Measurements from ENCODE around the gene GRIN2C.

The GRIN2C gene

GRCh38 chr17:74821655-74822334 is 37.9 kb downstream of the GRIN2C start:
- DNase-seq (ENCODE audit: low spot score) = no peak

- DNase-seq (ENCODE audit: low spot score) = no peak
Observed at GRCh38 chr17:74819801-74820436, 39.8 kb downstream of the GRIN2C start.

- no peak for DNase-seq (ENCODE audit: low spot score)
Observed at GRCh38 chr17:74818291-74818938, 41.3 kb downstream of the GRIN2C start.

- no peak for DNase-seq (ENCODE audit: low spot score)
Observed at GRCh38 chr17:74816905-74817620, 42.6 kb downstream of the GRIN2C start.

GRCh38 chr17:74815550-74816370 is 43.9 kb downstream of the GRIN2C start:
- no peak for DNase-seq (ENCODE audit: low spot score)

GRCh38 chr17:74815067-74815466 is 44.6 kb downstream of the GRIN2C start:
- DNase-seq (ENCODE audit: low spot score) = no peak

GRCh38 chr17:74814453-74814852 is 45.2 kb downstream of the GRIN2C start:
- no peak for DNase-seq (ENCODE audit: low spot score)

- DNase-seq (ENCODE audit: low spot score) = no peak
Observed at GRCh38 chr17:74812109-74813009, 47.3 kb downstream of the GRIN2C start.

GRCh38 chr17:74810699-74811485 is 48.8 kb downstream of the GRIN2C start:
- DNase-seq (ENCODE audit: low spot score) = no peak

GRCh38 chr17:74808714-74809430 is 50.8 kb downstream of the GRIN2C start:
- no peak for DNase-seq (ENCODE audit: low spot score)

GRCh38 chr17:74807925-74808324 is 51.8 kb downstream of the GRIN2C start:
- DNase-seq (ENCODE audit: low spot score) = no peak

GRCh38 chr17:74807441-74807840 is 52.2 kb downstream of the GRIN2C start:
- DNase-seq (ENCODE audit: low spot score) = no peak

GRCh38 chr17:74806334-74806733 is 53.4 kb downstream of the GRIN2C start:
- DNase-seq (ENCODE audit: low spot score) = no peak

GRCh38 chr17:74805591-74805991 is 54.1 kb downstream of the GRIN2C start:
- DNase-seq (ENCODE audit: low spot score) = no peak

GRCh38 chr17:74804683-74805082 is 55.0 kb downstream of the GRIN2C start:
- no peak for DNase-seq (ENCODE audit: low spot score)

- DNase-seq (ENCODE audit: low spot score) = no peak
Observed at GRCh38 chr17:74803971-74804370, 55.7 kb downstream of the GRIN2C start.

GRCh38 chr17:74803388-74803930 is 56.2 kb downstream of the GRIN2C start:
- DNase-seq (ENCODE audit: low spot score) = no peak

GRCh38 chr17:74801896-74802295 is 57.8 kb downstream of the GRIN2C start:
- DNase-seq (ENCODE audit: low spot score) = no peak

GRCh38 chr17:74800531-74800930 is 59.2 kb downstream of the GRIN2C start:
- no peak for DNase-seq (ENCODE audit: low spot score)
